ENCODE data around the gene TAF1C. TPM values are rescaled to one million over a fixed set of nuclear protein-coding genes. Genes with fewer than 3 reads are reported as not detected.

The TAF1C gene
- total and polyA plus RNA-seq, 9 of the 15 experiments (the other 6 are each of a cell fraction or from before 2014, with no cell fraction given), result 1.5 to 74.8 (median 21.0) TPM

DNA sequence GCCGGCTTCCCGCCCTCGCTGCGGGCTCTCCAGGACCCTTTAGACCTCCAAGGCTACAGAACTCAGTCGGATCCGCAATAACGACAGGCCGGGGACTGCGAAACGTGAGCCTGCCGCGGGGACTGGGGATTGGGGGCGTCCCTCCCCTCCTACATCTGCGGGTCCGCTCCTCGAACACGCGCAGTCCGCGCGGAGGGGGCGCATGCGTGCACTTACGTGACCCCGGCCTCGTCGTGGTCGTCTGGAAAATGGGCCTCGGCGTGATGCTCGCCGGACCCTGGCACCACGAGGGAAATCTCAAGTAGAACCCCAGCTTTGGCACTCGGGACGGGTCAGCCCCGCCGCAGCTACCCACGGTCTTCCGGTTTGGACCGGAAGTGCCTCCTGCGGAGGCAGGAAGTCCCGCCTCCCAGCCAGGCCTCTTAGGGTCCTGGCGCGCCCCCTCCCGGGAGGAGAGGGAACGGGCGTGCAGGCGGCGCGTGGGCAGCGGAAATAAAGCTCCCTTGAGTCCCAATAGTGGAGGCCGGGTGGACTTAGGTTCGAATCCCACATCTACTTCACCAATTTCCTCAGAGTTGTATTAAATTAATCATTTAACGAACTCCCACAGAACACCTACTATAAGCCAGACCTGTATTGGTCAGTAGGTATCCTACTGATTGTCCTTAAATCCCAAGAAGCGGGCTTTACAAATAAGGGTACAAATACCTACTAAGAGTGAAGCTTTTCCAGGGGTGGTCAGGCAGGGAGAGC, at the start of gene TAF1C (continued):
- peak; percentile 93 for TF ChIP-seq HMGXB4 (CRISPR knock-in tag; IDR thresholded peaks at IDR 0.05)
- peak; percentile 100 for TF ChIP-seq GABPA (tag; conservative IDR thresholded peaks at IDR 0.05; ENCODE audit: low read depth)
- no peak for TF ChIP-seq IRF1 (CRISPR knock-in tag; IDR thresholded peaks at IDR 0.05; ENCODE audit: borderline replicate concordance)
- no peak for TF ChIP-seq MED1 (CRISPR knock-in tag; IDR thresholded peaks at IDR 0.05; ENCODE audit: borderline replicate concordance)
- TF ChIP-seq LARP7 (IDR thresholded peaks at IDR 0.05), result no peak
- TF ChIP-seq FIP1L1 (IDR thresholded peaks at IDR 0.05; ENCODE audit: low read depth, low read length, poor library complexity, severe bottlenecking), result peak; percentile 39
- TF ChIP-seq KHSRP (IDR thresholded peaks at IDR 0.05), result no peak
- TF ChIP-seq, protein P1, sequence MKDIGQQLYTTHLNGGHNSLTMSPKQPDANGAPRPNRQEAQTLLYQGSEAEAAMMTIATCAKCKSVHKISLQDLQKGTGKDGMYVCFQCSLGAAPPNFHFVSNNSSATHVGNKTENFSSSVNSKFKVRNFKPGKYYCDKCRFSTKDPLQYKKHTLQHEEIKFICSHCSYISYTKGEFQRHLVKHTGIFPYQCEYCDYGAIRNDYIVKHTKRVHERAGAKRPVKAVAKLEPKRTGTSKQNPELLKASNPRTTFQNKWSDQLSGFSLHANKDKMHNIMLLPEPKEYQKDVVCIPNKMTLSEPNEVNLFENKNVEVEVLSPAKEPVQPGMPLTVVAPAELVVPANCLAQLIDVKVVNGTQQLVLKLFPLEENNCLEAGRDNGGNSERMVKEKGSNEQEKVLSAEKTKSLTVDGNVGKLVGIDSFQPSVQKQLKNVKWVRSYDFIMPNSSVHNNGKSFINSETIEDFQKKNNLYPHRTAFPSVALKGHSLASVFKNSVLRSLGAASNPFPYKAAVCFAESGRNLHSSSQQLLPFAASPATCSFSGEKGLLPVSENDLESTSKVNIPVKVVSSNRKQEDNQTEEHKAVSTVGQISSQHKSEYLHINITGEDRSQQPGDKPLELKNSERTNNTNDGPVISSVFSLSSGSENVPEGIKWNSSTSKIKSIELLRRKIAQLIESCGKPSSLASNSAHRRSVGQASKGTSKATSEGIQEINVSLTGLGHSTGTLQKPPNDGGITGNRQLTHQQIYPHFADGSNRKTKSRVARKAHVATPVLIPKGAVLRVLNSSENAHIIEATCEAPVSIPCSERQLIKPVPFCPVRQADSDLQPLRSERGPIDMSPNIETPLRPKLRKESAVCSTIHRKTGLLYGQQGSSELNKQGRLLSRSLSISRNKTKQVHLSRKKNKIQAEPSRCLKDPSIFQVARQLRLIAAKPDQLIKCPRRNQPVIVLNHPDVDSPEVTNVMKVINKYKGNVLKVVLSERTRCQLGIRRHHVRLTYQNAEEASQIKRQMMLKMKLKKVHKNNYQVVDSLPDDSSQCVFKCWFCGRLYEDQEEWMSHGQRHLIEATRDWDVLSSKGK (CRISPR knock-in tag; IDR thresholded peaks at IDR 0.05), result no peak
- no peak for TF ChIP-seq FOXJ3 (CRISPR knock-in tag; IDR thresholded peaks at IDR 0.05)
- TF ChIP-seq HDAC3 (IDR thresholded peaks at IDR 0.05; ENCODE audit: borderline replicate concordance, partially characterized antibody), result no peak
- TF ChIP-seq CBFB (CRISPR knock-in tag; IDR thresholded peaks at IDR 0.05), result no peak
